Glomerular visceral epithelial cell (primary cell): ENCODE measurements around the gene NUMB.
"Not testable (repeated sequence)": the region's sequence is repeated elsewhere in the genome, so short reads cannot be mapped to it uniquely, and the experiment has no call there.

Source experiments
- DNase-seq: peaks from one replicate; pipeline ENCODE4 v3.0.0-alpha.2; 2016; ENCODE audit errors: extremely low spot score

The NUMB gene

DNA sequence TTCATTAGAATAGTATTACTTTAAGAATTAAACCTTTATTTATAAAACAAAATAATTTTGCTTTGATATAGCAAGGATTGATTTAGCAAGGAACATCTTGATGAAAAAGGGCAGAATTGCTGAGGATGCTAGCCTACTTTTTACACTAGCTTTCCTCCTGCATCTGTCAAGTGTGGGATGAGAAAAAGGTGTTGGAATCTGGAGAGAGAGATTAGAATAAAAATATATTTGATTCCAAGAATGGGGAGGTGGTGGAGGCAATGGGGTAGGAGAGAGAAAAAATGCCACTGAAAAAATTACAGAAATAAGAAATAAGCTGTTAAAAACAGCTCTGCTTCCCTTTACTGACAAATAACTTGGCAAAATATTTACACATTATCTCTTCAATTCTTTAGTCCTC is 98.9 kb downstream of the NUMB start:
- DNase-seq = no peak

DNA sequence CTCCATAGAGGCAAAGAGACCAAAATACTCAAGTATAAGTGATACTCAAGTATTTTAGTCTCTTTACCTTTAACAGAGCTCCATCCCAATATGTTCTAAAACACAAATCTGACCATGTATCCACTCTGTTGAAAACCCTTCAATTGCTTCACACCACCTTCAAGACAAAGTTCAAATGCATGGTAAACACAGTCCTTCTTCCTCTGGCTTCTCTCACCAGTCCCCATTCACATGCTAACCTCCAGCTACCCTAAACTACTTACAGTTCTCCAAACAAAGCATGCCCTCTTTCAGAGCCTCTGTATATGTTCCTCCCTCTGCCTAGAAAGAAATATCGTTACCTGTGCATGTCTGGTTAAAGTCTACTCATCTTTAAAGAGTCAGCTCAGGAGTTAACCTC is 100.2 kb downstream of the NUMB start:
- DNase-seq = no peak

DNA sequence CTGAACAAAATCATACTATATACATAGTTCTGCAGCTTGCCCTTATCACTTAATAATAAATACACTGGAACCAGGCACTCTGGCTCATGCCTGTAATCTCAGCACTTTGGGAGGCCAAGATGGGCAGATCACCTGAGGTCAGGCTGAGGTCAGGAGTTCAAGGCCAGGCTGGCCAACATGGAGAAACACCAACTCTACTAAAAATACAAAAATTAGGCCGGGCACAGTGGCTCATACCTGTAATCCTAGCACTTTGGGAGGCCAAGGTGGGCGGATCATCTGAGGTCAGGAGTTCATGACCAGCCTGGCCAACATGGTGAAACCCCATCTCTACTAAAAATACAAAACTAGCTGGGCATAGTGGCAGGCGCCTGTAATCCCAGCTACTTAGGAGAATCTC is 109.3 kb downstream of the NUMB start:
- DNase-seq = not testable (repeated sequence)

DNA sequence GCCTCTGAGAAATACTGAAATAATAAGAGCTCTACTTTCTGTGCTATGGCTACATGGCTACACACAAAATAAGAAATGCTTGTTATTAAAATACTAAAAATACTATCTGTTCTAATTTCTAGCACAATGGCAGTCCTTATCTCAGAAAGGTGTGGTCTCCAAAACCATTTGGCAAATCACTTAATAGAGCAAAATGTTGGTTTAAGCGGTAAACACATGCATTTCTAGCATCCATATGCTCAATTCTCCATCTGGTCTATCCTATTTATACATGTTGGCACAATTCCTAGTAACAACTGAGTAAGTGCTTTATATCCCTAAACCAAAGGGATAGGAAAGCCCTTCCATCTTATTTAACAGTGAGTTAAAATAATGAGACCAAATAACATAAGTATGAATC is 114.0 kb downstream of the NUMB start:
- no peak for DNase-seq

DNA sequence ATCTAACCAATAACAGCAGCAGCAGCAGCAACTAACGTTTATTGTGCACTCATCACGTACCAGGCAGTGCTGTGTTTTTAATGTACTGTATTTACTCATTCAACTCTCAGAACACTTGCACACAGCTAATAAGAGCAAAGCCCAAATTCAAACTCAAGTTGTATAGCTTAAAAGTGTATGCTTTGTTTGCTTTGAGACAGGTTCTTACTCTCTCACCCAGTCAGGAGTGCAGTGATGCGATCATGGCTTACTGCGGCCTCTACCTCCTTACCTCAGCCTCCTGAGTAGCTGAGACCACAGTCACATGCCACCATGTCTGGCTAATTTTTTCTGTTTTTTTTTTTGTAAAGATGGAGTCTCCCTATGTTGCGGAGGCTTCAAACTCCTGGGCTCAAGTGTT is 115.7 kb downstream of the NUMB start:
- no peak for DNase-seq

DNA sequence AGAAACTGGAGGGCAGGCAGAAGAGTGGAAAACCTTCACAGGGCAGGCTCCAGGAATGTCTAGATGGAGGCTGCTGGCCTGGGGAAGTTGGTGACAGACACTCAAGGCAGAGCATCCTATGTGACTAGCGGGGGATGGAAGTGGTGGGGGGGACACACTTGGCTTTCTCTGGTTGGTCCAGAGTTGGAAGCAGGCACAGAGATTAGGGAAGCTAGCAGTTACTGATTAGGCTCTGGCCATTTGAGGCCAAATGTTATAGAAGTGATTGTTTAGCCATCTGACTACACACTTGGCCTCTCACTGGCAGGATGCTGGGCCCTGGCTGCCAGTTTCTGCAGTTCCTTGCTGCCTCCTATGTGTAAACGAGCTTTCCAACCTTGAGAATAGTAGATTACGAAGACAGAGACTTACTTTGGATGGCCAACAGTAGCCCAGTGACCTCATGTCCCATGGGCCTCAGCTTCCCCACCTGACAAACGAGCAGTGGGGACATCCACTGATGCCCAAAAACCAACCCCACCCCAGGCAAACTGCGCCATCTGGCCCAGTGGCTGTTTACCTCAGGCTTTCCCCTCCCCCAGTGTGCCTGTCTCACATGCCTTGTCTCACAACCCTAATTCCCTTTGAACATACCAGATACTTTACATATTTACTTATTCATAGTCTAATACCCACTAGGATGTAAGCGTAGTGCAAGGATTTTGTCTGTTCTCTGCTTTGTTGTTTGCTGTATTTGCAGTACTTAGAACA is 118.3 kb downstream of the NUMB start:
- DNase-seq = no peak

DNA sequence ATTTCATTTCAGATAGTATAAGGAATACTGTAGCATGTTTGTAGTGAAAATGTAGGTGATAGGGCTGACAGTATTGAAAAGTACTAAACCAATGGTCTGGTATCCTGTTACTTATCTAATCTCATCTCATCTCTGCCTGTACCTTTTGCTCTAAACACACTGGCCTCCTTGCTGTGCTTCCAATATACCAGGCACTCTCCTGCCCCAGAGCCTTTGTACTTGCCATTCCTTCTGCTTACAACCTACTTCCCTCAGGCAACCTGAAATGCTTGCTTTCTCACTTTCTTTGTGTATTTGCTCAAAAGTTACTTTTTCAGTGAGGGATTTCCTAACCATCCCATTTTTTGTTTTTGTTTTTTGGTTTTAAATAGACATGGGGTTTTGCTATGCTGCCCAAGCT is 119.1 kb downstream of the NUMB start:
- no peak for DNase-seq

DNA sequence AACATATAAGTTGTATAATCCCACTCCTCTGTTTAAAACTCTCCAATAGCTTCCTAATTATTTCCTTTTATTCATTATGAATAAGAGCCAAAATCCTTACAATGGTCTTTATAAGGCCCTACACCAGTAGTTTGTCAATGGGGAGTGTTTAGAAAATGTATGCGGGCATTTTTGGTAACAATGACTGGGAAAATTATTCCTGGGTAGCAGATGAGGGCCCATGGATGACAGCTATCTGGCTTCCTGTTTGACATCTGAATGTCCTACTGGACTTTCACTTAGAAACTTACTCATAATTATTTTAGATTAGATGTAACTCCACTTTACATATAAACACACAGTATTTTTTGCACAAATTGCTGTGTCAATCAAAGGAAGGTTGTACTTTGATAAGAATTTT is 119.8 kb downstream of the NUMB start:
- DNase-seq = no peak

DNA sequence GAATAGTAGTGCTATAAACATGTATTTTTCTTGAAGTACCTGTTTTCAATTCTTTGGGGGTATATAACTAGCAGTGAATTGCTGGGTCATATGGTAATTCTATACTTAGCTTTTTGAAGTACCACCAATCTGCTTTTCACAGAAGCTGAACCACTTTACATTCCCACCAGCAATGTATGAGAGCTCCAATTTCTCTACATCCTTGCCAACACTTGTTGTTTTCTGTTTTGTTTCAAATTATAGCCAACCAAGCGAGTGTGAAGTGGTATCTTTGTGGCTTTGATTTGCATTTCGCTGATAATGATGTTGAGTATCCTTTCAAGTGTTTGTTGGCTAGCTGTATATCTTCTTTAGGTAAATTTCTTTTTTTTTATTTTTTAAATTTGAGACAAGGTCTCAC is 125.3 kb downstream of the NUMB start:
- DNase-seq = no peak

DNA sequence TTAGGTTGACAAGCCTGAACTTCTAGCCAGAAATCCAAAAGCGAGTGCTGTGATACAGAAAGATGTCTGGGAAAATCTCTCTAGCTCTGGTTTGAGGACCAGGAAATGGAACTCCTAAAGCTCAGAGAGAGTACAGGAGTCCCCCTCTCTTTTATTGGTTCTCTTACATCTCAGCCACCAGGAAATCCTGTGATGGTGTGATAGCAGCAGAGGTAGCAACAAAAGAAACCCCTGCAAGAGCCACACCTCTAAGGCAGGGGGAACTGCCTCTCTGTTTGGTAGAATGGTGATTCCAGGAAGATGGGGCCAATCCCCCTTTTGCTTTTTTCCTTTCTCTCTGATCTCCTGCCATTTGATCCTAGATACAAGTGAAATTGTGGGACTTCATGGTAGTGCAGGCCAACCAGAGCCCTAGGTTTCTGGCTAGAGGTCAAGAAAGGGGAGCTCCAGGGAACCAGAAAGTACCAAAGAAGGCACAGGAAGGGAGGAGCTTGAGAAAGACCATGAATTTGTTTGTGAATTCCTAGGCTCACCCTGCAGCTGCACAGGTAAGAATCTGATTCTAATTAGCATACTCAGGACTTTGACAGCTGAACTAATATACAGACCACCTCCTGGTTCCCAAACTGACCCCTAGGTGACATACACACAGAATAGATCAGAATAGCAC is 132.6 kb downstream of the NUMB start:
- no peak for DNase-seq

DNA sequence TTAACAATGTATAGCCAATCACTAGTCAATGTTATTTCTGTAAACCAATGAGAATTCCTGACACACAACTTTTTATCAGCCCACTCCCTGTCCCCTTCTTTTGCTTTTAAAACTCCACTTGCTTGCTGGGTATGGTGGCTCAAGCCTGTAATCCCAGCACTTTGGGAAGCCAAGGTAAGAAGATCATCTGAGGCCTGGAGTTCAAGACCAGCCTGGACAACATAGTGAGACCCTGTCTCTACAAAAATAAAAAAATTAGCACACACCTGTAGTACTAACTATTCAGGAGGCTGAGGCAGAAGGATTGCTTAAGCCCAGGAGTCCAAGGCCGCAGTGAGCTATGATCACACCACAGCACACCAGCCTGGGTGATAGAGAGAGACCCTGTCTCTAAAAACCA is 133.3 kb downstream of the NUMB start:
- no peak for DNase-seq

DNA sequence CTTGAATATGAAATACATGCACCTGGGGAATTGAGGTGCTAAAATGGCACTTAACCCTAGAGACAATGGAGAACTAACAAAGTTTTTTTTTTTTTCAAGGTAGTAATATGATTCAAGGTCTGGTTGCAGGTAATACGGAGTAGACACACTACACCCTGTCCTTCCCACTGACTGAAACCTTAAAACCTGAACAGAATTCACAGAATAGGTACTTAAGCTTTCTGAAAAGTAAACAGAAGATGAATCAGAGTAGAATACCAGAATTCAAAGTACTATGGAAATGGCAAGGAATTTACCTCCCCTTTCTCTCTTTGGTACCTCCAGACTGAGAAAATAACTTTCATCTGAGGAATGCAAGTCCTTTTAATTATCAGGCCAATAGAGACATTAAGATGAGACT is 133.8 kb downstream of the NUMB start:
- no peak for DNase-seq

DNA sequence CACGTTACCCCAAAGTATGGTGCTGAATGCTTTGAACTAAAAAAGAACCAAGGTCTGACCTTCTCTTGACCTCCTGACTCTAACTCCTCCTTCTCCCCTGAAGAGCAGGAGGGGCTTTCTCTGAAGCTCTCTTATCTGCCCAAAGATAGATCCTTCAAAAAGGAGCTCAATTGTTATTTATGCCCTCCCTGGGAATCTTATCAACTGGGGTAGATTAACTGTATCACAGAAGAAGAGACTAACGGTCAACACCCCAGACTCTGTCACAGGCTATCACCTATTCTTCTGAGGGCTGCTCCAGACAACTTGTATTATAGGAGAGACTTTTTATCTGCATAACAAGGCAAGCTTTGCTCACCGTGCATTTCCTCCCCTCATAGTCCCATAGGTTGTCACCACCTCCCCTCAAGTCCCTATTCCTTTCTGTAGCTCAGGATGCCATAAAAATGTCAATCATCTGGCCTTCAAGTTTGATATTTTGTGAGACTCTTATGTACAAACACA is 134.4 kb downstream of the NUMB start:
- DNase-seq = no peak

DNA sequence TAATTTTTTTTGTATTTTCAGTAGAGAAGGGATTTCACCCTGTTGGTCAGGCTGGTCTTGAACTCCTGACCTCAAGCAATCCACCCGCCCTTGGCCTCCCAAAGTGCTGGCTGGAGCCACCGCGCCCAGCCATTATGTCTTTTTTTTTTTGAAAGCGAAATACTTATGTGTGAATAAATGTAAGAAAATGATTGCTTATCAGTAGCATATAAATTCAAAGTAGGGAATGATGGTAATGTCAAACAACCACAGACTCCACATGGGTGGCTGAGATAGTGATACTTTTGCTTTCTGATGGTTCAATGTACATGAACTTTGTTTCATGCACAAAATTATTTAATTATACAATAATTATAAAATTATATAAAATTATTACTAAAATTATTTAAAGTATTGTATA is 145.2 kb downstream of the NUMB start:
- no peak for DNase-seq

DNA sequence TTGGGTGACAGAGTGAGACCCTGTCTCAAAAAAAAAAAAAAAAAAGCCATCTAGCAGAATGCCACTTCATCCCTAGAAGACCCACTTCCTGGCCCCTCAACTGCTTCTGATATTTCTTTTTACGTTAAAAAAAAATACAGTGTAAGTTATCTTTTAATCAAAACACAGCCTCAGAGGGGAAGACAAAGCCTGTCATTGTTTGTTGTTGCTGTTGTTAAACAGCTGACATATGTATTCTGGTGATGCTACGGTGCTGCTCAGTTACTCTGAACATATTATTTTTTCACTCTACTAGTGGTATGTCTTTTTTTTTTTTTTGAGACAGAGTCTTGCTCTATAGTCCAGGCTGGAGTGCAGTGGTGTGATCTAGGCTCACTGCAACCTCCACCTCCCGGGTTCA is 145.7 kb downstream of the NUMB start:
- DNase-seq = no peak

DNA sequence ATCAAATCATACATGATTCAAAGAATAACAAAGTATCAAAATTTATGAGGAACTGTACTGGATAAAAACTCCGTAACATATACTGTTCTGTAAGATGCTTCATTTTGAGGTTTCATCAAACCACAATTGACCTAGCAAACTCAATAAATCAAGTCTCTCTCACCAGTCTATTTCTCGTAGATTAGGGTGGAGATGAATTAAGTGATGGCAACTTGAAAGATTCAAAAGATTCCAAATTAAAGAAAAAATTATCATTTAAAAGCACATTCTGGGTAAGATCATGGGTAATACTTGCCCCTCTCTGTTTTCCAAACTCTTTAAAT is 146.7 kb downstream of the NUMB start:
- DNase-seq = no peak

DNA sequence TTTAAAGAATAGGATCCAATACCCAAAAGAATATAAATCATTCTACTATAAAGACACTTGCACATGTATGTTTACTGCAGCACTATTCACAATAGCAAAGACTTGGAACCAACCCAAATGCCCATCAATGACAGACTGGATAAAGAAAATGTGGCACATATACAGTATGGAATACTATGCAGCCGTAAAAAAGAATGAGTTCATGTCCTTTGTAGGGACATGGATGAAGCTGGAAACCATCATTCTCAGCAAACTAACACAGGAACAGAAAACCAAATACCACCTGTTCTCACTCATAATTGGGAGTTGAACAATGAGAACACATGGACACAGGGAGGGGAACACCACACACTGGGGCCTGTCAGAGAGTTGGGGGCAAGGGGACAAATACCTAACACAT is 149.1 kb downstream of the NUMB start:
- not testable (repeated sequence) for DNase-seq

DNA sequence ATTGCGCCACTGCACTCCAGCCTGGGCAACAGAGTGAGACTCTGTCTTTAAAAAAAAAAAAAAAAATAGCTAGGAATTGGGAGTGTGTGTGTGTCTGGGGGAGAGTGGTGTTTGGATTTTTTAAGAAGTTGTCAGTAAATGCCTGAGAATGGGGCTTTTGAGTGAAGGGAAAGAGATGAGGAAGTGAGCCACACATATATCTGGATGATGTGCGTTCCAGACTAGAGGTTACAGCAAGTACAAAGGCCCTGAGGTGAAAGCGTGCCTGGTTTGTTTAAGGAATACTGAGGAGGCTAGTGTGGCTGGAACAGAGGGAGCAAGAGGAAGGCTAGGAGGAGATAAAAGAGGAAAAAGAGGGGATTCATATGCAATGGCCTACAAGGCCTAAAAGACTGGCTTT is 151.1 kb downstream of the NUMB start:
- no peak for DNase-seq

DNA sequence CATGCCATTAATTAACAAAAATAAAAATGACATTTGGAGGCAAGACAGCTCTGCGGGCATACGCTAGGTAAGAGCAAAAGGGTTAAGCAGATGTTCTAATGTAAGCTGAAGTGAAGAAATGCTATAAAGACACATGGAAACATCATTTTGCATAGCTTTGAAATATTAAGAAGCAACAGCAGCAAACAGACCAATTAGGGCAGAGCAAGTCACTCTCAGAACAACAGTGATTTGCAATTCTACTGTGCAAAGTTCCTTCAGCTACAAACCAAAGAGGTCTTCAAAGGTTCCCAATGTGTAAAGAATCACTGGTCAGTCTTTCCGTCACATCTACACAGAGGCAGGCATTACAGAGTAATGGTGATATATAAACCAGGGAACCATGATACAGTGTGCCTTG is 152.8 kb downstream of the NUMB start:
- DNase-seq = no peak

DNA sequence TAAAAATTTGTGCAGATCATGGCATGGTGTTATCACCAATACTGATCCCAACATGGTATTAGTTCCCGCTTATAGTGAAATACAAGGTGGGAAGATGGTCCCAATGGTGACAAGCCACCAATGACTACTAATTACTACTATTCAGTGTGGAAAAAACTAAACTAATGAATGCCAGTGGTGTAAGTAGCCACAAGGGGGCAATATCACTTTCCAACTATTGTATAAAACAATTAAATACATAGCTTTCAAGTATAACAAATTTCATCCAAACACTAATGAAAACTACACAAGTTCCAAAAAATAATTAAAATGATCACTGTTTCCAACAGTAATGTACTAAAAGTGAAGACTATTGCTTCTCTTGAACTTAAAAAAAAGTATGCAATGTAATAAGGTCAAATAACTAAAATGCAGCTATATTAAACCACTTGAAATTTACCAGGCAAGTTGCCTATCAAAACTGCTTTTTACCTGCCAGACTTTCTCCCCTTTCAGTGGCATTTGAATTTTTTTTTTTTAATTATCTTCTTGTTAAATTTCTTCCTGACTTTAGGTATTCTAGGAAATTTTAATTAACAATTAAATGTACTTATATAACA is 163.0 kb downstream of the NUMB start:
- DNase-seq = peak; percentile 52

DNA sequence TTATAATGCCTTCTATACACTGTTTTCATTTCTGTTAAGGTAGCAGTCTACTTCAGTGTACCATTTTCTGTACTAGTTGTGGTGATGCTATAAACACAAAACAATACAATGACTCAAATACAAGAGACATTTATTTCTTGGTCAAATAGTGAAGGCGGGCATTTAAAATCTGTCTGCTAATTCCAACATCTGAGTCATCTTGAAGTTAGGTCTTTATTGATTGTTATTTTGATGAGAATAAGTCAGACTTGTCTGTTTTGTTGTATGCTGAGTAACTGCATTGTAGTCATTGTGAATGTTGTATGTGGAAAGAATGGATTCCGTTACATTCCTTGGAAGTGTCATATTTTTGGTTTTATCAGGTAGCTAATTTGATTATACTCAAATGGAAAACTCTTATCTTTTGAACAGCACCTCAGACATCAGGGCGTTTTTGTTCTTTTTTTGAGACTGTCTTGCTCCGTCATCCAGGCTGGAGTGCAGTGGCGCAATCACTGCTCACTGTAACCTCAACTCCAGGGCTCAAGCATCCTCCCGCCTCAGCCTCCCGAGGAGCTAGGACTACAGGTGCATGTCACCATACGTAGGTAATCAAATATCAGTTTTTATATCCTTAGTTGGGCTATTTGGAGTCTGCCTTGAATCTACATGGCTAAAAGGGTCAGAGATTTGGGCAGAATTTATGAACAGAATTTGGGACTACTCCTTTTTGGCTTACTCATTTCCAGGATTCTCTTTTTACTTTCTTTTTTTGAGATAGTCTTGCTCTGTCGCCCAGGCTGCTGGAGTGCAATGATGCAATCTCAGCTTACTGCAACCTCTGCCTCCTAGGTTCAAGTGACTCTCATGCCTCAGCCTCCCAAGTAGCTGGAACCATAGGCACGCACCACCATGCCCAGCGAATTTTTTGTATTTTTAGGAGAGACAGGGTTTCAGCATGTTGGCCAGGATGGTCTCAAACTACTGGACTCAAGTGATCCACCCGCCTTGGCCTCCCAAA is 164.3 kb downstream of the NUMB start:
- no peak for DNase-seq

DNA sequence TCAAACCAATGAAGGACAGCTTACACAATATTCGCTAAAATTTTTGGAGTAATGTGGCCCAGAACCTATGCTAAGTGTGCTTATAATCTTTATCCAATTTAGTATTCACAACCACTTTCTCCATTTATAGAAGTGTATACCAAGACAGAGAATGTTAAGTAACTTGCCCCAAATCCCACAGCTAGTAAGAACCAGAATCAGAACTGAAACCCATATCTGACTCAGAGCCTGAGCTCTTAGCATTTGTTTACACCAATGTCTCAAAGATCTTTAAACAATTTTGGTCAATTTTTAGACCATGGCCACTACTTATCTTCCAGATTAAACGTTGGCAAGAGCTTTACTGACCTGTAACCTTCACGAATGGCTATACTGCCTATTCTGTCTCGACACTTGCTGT is 168.1 kb downstream of the NUMB start:
- no peak for DNase-seq
